Measurements from ENCODE around the gene RIBC1. TPM values are rescaled to one million over a fixed set of nuclear protein-coding genes. Genes with fewer than 3 reads are reported as not detected.

Gene RIBC1
- total RNA-seq, 6 experiments from 2014 or later = 0.21 to 0.43 (median 0.36) TPM

DNA sequence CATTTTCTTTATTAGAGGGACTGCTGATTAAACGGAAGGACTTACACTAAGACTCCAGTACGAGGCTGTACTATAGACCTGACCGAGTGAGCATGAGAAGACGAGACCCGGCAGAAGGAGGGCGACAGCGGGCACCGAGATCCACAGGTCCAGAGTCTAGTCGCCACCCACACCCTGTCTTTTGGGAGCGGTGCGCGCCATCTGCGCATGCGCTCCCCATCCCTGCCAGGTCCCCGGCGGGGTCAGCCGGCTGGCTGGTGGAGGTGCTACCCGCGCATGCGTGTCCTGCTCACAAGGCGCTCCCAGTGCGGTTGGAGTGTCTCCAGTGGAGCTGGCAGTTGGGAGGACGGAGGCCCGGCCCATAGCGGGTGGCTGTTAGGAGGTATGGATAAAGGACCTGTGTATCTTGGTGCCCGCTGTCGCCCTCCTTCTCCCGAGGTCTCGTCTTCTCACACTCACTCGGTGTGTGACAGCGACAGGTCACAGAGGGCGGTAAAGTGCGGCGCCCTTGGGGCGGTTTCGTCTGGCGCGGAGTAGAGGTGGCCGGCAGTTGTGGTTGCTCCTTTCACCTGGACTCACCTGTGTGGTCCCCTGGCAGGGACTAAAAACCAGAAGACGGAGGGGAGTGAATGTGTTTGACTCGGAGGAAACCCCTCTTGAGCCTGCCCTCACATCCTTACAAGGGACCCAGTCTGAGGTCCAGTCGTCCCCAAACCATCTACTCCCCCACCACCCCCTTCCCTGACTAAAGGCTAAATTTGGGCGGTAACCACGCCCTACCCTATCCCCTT is 19.1 kb downstream of the RIBC1 start:
- no peak overlapping the region for H3K27ac Mint-ChIP-seq
- H3K4me1 Mint-ChIP-seq (ENCODE audit: low read depth) = peaks cover 7% of the 10 kb centered on the region
- no peaks in the 10 kb centered on the region for H3K9me3 Mint-ChIP-seq
- H3K36me3 Mint-ChIP-seq (ENCODE audit: low read depth) = no peaks in the 10 kb centered on the region
- DNase-seq = peak; percentile 43
- peak overlapping the region; percentile 87 for H3K4me3 Mint-ChIP-seq
- TF ChIP-seq, protein P1, sequence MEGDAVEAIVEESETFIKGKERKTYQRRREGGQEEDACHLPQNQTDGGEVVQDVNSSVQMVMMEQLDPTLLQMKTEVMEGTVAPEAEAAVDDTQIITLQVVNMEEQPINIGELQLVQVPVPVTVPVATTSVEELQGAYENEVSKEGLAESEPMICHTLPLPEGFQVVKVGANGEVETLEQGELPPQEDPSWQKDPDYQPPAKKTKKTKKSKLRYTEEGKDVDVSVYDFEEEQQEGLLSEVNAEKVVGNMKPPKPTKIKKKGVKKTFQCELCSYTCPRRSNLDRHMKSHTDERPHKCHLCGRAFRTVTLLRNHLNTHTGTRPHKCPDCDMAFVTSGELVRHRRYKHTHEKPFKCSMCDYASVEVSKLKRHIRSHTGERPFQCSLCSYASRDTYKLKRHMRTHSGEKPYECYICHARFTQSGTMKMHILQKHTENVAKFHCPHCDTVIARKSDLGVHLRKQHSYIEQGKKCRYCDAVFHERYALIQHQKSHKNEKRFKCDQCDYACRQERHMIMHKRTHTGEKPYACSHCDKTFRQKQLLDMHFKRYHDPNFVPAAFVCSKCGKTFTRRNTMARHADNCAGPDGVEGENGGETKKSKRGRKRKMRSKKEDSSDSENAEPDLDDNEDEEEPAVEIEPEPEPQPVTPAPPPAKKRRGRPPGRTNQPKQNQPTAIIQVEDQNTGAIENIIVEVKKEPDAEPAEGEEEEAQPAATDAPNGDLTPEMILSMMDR (IDR thresholded peaks at IDR 0.05) = no peak
- H3K27me3 Mint-ChIP-seq (ENCODE audit: insufficient read depth) = no peaks in the 10 kb centered on the region; the same call in 1 of the 2 replicates

DNA sequence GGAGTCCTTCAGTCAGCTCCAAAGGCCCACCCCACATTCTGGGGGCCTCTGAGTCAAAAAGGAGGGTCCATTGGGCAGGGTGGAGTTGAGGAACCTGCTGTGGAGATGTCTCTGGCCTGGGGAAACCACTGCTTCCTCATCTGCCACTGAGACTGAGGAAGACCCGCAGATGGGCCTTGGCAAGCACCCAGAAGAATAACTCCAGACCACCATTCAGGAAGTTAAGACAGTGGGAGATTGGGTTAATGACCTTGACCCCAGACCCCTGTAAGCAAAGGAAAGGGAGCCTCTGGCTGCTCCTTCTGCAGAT is 19.6 kb downstream of the RIBC1 start:
- Mint-ChIP-seq H3K36me3 (ENCODE audit: low read depth) (no peaks in the 10 kb centered on the region), H3K4me3 (no peak overlapping the region), H3K9me3 (no peaks in the 10 kb centered on the region), H3K27ac (no peak overlapping the region), H3K27me3 (ENCODE audit: insufficient read depth) (no peaks in the 10 kb centered on the region; the same call in 1 of the 2 replicates), H3K4me1 (ENCODE audit: low read depth) (peaks cover 7% of the 10 kb centered on the region)
- TF ChIP-seq, protein P1 (IDR thresholded peaks at IDR 0.05) = no peak
- DNase-seq = no peak

DNA sequence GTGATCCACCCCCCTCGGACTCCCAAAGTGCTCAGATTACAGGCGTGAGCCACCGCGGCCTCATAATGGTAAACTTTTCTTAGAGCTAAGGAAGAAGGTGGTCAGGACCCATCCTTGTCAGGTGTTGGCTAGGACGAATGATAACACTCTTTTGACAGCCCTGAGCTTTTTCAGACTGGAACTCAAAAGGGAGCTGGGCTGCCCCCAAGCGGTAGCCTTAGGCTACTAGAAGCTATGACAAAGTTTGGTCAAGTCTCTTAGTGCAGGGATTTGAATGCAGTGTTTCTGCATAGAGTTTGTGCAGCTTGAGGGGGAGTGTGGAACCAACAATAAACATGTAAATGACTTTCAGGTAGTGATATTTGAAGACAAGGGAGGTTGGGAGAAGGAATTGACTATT is 23.3 kb downstream of the RIBC1 start:
- no peaks in the 10 kb centered on the region for H3K36me3 Mint-ChIP-seq (ENCODE audit: low read depth)
- H3K9me3 Mint-ChIP-seq = no peaks in the 10 kb centered on the region
- no peak for DNase-seq
- H3K27me3 Mint-ChIP-seq (ENCODE audit: insufficient read depth) = peaks cover 2% of the 10 kb centered on the region; the same call in 1 of the 2 replicates
- H3K4me3 Mint-ChIP-seq = no peak overlapping the region
- H3K27ac Mint-ChIP-seq = no peak overlapping the region
- TF ChIP-seq, protein P1 (IDR thresholded peaks at IDR 0.05) = peak; percentile 72
- peaks cover 6% of the 10 kb centered on the region; the same call in 1 of the 2 replicates for H3K4me1 Mint-ChIP-seq (ENCODE audit: low read depth)

DNA sequence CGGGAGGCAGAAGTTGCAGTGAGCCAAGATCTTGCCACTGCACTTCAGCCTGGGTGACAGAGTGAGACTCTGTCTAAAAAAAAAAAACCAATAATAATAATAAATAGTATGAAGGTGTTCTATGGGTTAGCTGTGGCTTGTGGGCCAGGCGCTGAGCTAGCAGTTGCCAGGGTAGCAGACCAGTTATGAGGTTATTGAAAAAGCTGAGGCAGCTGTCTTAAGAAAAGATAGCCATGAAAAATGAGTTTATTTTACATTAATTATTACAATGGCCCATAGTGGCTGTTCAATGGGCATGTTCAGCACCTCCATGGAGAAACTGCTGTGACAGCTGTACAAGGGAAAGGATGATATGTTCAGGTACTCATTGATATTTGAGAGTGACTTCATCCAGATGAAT is 24.8 kb downstream of the RIBC1 start:
- Mint-ChIP-seq H3K4me3 (no peak overlapping the region), H3K36me3 (ENCODE audit: low read depth) (no peaks in the 10 kb centered on the region), H3K4me1 (ENCODE audit: low read depth) (peaks cover 6% of the 10 kb centered on the region; the same call in 1 of the 2 replicates), H3K27ac (no peak overlapping the region), H3K9me3 (no peaks in the 10 kb centered on the region), H3K27me3 (ENCODE audit: insufficient read depth) (peaks cover 2% of the 10 kb centered on the region; the same call in 1 of the 2 replicates)
- DNase-seq = no peak
- TF ChIP-seq, protein P1 (IDR thresholded peaks at IDR 0.05) = no peak

DNA sequence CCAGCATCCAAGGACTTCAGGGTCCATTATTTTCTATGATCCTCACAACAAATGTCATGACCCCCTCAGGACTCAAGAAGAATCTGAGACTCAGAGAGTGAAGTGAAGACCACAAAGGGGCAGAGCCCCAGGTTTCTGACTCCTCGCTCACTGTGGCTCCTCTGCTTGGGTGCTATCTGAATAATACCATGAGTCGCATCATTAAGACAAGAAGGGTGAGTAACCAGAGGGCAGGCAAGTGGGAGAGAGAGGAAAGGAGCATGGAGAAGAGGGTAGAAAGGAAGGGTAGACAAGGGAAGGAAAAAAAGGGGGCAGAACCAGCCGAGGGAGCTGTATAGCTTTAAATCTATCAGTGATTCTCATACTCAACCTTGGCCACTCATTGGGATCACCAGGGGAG is 27.0 kb downstream of the RIBC1 start:
- TF ChIP-seq, protein P1 (IDR thresholded peaks at IDR 0.05) = no peak
- peaks cover 2% of the 10 kb centered on the region; the same call in 1 of the 2 replicates for H3K27me3 Mint-ChIP-seq (ENCODE audit: insufficient read depth)
- H3K36me3 Mint-ChIP-seq (ENCODE audit: low read depth) = no peaks in the 10 kb centered on the region
- no peak overlapping the region for H3K4me3 Mint-ChIP-seq
- H3K4me1 Mint-ChIP-seq (ENCODE audit: low read depth) = peaks cover 6% of the 10 kb centered on the region; the same call in 1 of the 2 replicates
- no peaks in the 10 kb centered on the region for H3K9me3 Mint-ChIP-seq
- DNase-seq = no peak
- H3K27ac Mint-ChIP-seq = no peak overlapping the region

All from HFFc6 (cell line).